GM18499 (cell line): ENCODE measurements around the gene KDM1A.
"Not testable (repeated sequence)": the region's sequence is repeated elsewhere in the genome, so short reads cannot be mapped to it uniquely, and the experiment has no call there.

Experiments
- ATAC-seq: cut with Tn5 transposase; IDR thresholded peaks from one replicate; pipeline ENCODE4 v1.9.1; 2021; ENCODE audit warnings: moderate number of reproducible peaks; ENCODE audit not compliant: insufficient read depth, unreplicated experiment

Gene KDM1A

DNA sequence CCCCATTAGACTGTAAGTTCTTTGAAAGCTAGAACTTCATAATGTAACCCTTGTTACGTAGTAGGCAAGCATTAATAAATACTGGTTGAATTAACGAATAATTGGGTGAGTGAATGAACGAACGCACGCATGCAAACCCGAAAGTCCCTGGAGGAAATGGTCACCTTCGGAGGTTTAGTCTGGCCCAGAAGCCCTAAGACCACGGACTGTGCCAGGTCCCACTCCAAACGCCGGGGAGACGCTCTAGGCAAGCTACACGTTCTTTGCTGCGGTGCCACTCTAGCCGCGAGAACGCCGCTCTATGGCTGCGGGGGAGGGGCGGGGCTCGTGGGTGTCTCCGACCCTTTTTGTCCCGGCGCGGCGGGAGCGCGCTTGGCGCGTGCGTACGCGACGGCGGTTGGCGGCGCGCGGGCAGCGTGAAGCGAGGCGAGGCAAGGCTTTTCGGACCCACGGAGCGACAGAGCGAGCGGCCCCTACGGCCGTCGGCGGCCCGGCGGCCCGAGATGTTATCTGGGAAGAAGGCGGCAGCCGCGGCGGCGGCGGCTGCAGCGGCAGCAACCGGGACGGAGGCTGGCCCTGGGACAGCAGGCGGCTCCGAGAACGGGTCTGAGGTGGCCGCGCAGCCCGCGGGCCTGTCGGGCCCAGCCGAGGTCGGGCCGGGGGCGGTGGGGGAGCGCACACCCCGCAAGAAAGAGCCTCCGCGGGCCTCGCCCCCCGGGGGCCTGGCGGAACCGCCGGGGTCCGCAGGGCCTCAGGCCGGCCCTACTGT is at the start of gene KDM1A:
Gene KDM1A, plus strand, starts transcription at position 375 of the 769 bp plus-strand sequence. Its CDS starts 129 bp downstream, at position 504.
- peak; percentile 43 for ATAC-seq

DNA sequence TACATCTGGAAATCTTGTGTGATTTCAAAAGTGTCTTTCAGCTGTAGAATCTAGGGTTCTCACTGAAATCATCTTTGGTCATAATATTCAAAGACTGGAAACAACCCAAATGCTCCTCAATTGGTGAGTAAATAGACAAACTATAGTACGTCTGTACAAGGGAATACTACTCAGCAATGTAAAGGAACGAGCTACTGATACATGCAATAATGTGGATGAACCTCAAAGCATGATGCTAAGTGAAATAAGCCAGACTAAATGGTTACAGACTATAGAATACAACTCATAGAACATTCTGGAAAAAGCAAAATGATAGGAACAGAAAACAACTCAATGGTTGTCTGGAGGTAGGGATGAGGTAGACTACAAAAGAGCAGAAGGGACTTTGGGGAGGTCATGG is 49.2 kb upstream of the KDM1A start:
- ATAC-seq, result no peak

GRCh38 chr1:22971161-22971560 is 48.1 kb upstream of the KDM1A start:
- no peak for ATAC-seq

GRCh38 chr1:22971611-22972405 is 47.5 kb upstream of the KDM1A start:
- no peak for ATAC-seq

DNA sequence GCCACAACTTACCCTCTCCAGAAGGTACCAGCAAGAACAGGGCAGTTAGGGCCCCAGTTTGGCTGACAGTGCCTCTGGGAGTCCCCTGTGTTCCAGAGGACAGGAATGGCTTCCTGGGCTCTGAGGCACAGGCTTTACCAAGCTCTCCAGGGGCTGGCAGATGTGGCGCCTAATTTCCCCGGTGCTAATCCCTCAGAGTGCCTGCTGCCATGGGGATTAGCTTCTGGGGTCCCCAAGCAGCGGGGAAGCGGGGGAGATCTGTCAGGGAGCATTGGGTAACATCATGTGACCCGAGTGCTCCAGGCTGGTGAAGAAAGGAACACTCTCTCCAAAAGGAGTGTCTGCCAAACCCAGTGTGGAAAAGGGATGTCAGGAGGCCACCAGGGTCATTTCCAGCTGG is 46.5 kb upstream of the KDM1A start, which contains the start of gene LACTBL1:
Gene LACTBL1, minus strand, starts transcription at position 107 of the 400 bp plus-strand sequence. CDS start 550 bp downstream, outside the sequence.
- ATAC-seq, result no peak

DNA sequence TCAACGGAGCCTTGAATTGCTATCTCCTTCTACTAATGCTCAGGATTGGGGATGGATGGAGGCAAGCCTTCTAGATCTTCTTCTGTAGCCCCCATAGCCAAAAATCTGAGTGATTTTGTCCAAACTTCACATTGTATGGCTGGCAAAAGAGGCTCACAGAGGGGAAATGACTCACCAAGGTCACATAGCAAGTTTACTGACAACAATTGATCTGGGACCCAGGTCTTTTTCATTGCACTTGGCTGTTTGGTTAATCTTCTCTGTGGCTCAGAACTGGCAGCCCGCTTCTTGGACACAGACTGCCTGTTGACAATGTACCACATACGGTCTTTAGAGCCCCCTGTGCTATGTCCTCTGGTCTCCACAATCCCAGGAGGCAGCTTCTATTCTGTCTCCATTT is 43.6 kb upstream of the KDM1A start:
- no peak for ATAC-seq

- ATAC-seq, result no peak
These were observed 43.2 kb upstream of the KDM1A start for GRCh38 chr1:22976127-22976460.

DNA sequence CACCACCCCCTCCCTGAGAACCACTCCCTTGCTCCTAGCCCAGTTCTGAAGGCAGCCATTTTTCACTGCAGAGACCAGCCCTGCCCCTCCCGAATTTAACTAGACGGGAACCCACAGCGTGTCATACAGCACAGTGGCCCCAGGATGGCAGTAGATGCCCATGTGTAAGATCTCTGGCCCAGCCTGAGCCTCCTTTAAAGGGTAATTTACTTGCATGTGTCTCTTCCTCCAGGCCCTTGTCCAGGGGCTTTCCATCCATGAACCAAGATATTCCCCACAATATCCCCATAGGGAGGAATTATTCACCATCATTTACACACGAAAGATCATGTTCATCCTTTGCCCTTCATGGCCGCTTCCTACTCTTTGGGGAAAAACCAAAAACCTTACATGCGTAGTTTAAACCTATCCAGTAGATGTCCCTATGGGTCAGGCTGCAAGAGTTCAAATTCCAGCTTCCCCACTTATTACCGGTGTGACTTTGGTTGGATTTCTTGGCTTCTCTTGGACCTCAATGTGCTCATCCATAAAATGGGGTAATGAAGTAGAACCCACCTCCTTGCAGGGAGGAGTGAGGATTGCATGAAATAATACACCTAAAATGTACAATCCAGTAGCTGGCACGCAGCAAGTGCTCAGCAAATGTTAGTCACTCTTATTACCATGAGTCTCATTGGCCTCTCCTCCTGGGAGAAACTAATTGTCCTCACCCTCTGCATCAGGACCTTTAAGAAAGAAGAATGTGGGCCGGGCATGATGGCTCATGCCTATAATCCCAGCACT is 42.6 kb upstream of the KDM1A start:
- no peak for ATAC-seq

GRCh38 chr1:22978299-22978698 is 41.0 kb upstream of the KDM1A start:
- ATAC-seq, result no peak

- not testable (repeated sequence) for ATAC-seq
These were observed 38.8 kb upstream of the KDM1A start for GRCh38 chr1:22980471-22980790.

GRCh38 chr1:22983944-22984343 is 35.3 kb upstream of the KDM1A start:
- ATAC-seq, result no peak

GRCh38 chr1:22992384-22992783 is 26.9 kb upstream of the KDM1A start:
- ATAC-seq, result not testable (repeated sequence)

DNA sequence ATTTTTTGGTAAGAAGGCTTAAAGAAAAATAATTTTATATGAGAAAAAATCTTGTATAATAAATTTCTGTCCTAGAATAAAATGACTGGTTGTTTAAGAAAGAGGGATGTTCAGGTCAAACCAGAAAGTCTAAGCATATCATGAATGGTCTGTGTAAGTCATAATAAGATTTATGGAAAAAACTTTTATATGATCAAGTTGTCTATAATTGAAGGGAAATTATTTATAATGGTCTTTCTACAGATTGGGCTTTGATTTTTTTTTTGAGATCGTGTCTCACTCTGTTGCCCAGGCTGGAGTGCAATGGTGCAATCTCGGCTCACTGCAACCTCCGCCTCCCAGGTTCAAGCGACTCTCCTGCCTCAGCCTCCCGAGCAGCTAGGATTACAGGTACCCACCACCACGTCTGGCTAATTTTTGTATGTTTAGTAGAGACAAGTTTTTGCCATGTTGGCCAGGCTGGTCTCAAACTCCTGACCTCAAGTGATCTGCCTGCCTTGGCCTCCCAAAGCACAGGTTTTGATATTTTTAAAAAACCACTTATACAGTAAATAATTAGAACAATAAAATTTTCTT is 26.0 kb upstream of the KDM1A start:
- ATAC-seq, result not testable (repeated sequence)

DNA sequence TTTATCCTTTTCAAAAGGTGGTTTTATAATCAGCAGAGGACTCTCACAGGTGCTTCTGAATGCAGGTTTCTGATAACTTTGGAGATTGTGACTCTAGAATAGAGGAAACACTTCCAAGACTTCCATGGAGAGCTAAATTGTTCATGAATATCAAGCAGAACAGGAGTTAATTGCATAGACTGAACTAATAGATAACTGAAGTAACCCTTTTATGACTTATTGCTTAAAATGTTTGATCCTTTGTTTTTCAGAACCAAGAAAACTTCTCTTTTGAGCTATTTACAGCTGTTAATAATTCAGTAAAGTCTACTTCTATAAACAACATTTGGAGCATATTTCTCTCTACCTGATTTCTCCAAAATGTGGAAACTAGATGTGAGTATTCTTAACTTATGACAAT is 23.5 kb upstream of the KDM1A start:
- no peak for ATAC-seq

GRCh38 chr1:22997528-22997927 is 21.7 kb upstream of the KDM1A start:
- ATAC-seq, result not testable (repeated sequence)

GRCh38 chr1:23000133-23000532 is 19.1 kb upstream of the KDM1A start:
- not testable (repeated sequence) for ATAC-seq

DNA sequence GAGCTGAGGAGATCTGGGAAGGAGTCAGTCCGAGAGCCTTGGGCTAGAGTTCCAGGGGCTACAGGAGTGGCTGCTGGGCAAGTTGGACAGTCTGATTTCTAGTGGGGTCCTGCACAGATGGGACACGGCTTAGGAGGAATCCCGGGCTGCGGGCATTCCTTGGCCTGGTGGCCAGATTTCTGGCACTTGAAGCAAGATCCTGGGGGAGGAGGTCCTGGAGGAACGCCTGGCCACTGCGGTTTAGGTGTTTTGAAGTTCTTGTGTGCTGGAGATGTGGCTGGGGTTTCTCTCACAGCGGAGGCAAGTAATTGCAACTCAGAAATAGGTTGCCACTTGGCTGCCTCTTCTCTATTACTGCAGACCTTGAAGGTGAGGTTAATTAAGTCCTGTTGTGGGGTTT is 17.1 kb upstream of the KDM1A start:
- not testable (repeated sequence) for ATAC-seq

DNA sequence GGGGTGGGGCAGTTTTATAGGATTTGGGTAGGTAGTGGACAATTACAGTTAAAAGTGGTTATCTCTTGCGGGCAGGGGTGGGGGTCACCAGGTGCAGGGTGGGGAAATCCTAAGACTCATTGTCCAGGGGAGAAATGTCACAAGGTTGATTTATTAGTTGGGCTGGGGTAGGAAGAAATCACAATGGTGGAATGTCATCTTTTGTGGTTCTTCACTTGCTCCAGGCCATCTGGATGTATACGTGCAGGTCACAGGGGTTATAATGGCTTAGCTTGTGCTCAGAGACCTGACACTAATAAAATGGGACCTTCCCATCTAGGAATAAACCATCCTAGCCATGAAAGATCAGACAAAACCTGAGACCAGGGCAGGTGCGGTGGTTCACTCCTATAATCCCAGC is 15.2 kb upstream of the KDM1A start:
- no peak for ATAC-seq

GRCh38 chr1:23004769-23005168 is 14.5 kb upstream of the KDM1A start:
- ATAC-seq, result not testable (repeated sequence)

GRCh38 chr1:23007106-23007505 is 12.2 kb upstream of the KDM1A start:
- no peak for ATAC-seq

DNA sequence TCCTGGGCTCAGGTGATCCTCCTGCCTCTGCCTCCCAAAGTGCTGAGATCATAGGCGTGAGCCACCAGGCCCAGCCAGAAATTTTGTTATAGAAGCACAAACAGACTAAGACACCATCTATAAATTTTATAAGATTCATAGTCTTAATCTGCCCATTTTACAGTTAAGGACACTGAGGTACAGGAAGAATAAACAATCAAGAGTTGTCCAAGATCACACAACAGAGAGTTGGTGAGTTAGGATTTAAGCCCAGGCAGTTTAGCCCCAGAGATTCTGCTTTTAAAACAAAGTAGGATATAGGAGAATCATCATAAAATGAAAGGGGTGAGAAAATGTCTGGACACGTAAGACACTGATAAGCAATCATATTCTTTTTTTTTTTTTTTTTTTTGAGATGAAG is 10.4 kb upstream of the KDM1A start:
- no peak for ATAC-seq
